Fibroblast of gingiva (primary cell): ENCODE data around the gene ALAS2.
A peak's percentile ranks its signal among the peaks of the same experiment; 100 is the strongest.
"Not testable (repeated sequence)": the region's sequence is repeated elsewhere in the genome, so short reads cannot be mapped to it uniquely, and the experiment has no call there.

Experiments
- DNase-seq: peaks from one replicate; pipeline ENCODE4 v3.0.0-alpha.2; 2011; ENCODE audit warnings: low read depth

The ALAS2 gene

DNA sequence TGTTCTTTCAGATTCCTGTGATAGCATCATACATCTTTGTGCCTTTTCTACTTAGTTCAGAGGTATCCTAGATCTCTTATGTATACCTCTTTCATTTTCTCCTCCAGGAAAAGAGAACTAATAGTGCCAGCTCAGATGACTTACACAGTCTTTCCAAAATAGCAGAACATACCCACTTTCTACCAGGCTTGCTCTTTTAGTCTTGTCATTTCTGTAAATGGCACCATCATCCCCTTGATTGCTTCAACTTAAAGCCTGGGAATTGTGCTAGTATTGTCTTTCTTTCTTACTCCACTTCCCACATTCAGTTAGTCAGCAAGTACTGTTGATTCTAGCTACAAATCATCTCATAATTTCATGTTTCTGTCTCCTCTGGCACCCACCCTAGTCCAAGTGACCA, 25.5 kb downstream of the ALAS2 start:
- DNase-seq, result no peak

DNA sequence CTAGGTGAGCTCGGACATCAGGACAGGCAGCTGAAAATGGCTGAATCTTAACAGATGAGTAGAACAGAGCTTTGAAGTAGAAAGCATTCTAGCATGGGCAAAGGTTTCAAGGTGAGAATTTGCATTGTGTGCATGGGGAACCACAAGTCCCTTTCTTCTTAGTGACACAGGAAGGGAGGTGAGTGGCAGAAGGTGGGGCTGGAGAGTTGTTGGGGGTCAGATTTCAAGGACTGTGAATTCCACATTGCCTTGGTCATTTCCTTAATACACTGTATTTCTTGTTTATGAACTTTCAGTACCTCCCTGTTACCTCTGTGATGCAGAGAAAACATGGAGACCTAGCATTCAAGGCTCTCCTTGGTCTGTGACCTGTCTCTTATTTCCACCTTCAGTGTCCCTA, 26.5 kb downstream of the ALAS2 start:
- no peak for DNase-seq

DNA sequence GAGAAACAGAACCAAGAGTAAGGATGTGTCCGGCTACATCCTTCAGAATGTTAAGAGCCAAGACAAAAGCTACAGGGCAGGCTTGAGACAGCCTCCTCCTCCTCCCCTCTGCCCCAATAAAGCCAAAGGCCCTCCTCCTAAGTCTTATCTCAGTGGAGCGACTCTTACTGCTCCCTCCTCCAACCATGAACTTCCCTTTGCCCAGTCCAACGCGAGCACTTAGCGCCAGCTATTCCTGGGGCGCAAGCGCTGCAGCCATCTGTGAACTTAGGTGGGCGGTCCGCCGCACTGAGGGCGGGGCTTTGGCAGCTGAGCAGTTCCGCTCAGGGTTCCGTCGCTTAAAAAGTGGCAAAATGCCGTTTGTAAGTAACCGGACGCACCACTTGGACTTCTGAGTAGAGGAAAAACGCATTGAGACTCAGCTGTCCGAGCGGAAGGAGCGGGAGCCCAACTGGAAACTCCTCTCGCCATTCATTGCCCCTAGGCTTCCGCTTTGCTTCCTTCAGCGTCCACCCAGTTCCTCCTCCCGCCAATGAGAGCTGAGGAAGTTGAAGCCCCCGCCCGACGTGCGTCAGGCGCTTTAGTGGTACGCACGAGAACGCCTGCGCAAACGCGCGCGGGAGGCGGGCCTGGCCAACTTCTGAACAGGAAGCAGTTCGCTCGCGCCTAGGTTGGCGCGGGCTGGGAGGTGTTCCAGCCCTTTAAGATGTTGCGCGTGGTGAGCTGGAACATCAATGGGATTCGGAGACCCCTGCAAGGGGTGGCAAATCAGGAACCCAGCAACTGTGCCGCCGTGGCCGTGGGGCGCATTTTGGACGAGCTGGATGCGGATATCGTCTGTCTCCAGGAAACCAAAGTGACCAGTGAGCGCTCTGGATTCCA, 30.8 kb downstream of the ALAS2 start, which contains the start of gene APEX2:
Gene APEX2 (plus strand): TSS at position 647 of the 882 bp plus-strand sequence. CDS start 60 bp downstream, at position 707.
- peak; percentile 90 for DNase-seq

DNA sequence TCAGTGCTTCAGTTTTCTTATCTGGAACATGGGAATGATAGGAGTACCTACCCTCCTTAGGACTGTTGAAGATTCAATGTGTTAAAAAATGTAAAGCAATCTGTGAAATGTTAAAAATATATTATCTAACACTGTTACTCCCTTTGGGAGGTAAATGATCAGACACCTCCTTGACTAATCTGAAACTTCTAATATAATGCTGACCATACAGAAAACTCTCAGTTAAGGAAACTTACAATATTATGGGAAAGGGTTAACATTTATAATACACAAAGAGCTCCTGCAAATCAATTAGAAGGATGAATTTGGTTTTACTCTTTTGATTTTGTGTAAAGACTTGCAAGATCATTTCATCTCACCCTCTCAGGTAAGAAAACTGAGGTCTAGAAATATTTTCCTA, 35.2 kb downstream of the ALAS2 start:
- no peak for DNase-seq

DNA sequence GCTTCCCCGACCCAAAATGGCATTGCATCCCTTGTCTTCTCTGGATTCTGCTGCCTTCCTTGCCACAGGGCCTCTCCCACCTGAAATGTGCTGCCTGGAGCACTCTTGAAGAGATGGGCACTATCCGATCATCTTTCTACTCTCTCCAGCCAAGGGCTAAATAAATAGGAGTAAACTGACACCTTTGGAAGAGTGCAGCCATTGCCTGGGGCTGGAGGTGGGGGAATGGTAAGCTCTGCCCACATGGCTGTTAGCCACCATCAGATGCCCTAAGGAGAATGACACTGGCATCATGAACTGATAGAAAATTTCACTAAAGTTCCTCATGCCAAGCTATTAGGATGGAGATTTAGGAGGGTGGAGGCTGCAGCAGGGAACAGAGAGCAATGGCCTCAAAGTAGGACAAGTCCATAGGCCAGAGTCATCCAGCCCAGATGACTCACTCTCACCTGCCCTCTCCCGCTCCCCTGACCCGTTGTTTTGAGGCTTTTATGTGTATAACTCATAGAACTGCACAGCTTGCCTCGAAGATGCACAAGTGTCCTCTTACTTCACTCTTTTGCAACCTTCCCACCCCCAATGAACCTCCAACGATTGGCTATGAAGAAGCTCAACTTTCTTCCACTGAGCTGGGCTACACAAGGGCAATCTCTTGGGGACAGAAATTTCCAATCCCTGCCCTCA, 36.0 kb downstream of the ALAS2 start:
- no peak for DNase-seq

DNA sequence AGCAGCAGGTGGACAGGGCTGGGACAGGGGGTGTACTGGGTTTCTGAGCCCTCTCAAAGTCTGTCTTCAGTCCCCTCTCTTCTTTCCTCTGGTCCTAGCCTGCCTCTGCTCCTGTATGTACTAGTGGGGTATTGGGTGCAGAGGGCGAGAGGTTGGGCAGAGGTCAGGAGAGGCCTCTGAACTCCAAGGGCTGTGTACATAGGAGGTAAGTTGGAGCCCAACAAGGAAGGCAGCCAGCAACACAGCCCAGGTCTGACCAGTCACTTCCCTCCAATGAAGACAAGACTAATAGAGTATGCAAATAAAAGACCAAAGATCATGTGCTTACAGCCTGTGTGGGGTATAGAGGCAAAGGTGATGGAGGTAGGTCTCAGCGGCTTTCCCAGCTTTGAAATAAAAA, 36.7 kb downstream of the ALAS2 start, which contains the start of gene PFKFB1:
Gene PFKFB1 (minus strand): TSS at position 90 of the 400 bp plus-strand sequence. CDS start 181 bp downstream, outside the sequence.
- DNase-seq, result no peak

DNA sequence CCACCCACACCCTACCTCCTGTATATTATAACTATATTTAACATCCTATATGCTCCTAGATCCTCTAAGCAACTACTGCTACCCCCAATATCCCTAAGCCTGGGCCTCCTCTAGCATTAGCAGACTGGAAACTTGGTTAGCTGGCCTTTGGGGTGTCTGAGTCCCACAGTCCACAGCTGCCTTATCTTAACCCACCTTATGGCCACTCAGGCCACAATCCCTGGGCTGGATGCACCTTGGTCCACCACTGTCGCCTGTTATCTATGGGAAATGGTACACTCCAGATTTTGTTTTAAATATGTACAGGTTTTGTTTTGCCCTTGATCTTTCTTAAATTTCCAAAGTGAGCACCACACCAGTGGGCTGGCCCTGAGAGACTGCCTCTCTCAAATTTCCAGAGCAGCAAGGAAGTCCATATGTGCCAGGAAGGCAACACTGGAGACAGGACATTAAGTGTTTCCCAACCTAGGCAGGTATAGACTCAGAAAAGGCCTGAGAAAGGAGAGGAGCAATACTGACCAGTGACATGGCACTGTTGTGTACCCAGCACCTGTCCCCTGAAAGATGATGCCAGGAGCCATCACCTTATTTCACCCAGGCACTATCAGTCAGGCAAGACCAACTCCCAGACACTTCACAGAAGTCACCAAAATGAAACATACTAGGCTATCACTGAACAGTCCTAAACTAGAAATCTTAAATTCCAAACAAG, 37.7 kb downstream of the ALAS2 start:
- DNase-seq, result no peak

DNA sequence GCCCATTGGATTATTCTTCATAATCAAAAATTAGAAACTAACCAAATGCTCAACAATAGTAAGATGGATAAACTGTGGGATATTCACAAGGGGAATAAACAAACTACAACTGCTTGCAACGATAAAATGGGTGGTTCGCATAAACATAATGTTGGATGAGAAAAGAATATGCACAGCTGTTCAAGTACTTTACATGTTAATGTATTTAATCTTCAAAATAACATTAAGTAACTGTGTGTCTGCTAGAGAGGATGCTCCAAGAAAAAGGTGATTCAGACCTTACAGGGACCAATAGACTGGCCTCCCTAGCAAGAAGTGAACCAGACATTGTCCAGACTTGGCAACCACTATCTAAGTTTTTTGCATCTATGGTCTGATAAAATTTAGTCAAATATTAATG, 39.1 kb downstream of the ALAS2 start:
- DNase-seq, result no peak

DNA sequence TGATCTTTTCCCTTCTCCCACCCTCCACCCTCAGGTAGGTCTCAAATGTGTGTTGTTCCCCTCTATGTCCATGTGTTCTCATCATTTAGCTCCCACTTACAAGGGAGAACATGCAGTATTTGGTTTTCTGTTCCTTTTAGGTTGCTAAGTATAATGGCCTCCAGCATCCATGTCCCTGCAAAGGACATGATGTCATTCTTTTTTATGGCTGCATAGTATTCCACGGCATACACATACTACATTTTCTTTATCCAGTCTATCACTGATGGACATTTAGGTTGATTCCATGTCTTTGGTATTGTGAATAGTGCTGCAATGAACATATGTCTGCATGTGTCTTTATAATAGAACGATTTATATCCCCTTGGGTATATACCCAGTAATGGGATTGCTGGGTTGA, 47.5 kb downstream of the ALAS2 start:
- DNase-seq, result not testable (repeated sequence)

DNA sequence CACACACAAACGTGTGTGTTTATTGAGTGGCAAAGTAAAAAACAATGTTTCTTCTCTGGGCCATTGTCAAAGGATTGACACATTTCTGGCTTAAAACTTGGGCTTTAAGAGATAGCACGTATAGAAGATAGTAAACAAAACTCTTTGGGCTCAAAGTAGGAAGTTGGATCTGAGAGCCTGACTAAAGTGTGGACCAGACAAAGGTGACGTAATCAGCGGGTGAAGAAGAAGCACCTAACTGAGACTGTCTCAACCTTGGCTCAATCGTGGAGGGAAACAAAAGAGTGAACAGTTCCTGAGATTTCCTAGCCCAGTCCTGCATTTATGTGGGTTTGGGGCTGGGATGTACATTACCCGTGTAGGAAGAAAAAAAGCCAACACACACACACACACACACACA, 50.4 kb downstream of the ALAS2 start:
- no peak for DNase-seq

DNA sequence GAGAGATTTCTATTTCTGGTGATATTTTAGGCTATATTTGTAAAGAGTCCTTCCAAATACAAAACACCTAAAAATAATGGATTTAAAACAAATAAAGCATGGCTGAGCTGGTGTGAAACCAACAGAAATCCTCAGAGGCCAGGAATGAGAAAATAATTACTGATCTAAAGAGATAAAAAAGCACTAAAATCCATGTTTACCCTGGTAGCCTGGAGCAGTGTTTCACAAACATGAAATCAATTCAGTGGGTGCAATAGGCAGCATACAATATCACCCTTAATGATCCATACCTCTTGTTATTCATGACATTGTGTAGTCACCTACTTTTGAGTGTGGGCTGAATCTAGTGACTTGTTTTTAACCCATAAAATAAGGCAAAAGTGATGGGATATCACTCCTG, 51.3 kb downstream of the ALAS2 start:
- no peak for DNase-seq

DNA sequence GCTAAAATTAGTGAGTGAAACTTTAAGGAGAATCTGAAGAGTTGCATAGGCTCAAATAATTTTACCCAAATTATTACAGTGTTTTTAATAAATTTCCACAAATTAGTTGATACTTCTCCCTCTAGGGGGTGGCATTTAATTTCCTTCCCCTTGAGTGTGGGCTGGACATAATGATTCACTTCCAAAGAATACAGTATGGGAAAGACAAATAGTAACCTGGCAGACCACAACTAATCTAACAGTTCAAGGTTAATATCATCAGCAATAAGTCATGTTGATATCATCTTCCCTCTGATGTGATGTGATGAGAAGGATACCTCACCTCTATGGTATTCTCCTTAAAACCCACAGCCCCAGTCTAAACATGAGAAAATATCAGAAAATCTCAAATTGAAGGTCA, 52.3 kb downstream of the ALAS2 start:
- DNase-seq, result no peak

DNA sequence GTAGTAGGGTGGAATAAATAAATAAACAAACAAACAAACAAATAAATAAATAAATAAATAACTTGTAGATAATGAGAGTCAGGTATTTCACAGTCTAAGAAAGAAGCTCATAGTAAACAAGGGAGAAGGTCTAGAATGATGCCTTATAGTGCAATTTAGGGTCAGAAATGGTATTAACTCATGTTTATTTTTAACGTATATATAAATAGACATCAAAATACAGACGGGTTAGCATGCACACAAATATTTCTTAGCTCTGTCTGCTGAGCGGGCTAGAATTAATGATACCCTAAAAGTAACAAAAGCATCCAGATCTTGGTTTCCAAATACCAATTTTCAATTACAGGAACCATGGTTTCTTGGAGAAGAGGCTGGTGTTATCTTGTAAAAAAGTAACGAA, 53.4 kb downstream of the ALAS2 start:
- no peak for DNase-seq

DNA sequence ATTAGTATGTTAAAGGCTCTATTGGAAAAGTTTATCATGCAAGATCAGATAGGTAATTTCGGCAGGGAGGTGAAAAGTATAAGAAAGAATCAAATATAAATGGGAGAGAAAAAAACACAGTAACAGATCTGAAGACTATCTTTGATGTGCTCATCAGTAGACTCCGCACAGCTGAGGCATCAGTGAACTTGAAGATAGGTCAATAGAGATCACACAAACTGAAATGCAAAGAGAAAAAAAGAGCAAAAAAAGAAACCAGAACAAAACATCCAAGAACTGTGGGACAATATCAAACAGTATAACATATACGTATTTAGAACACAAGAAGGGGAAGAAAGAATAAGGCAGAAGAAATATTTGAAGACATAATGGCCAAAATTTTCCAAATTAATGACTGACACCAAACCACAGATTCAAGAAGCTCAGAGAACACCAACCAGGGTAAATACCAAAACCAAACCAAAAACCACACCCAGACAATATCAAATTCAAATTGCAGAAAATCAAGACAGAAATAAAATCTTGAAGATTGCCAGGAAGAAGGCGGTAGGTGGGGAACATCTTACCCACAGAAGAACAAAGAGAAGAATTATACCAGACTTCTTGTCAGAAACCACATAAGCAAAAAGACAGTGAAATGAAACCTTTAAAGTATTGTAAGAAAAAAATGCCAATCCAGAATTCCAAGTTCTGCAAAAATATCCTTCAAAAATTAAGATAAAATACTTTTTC, 65.8 kb downstream of the ALAS2 start:
- DNase-seq, result no peak

DNA sequence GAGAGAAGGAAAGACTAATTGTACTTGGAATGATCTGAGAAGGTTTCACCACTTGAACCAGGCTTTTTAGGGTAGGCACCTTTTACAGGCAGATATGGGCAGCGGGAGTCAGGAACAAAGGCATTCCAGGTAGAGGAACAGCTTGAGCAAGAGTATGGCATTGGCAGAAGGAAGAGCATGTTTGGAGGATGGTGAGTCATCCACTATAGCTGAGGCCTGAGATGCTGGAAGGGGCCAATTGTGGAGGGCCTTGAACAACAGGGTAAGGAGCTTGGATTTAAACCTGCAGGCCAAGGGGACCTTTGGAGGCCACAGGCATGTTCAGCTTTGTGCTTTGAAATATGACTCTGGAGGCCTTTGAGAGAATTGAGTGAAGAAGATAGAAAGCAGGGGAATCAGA, 69.0 kb downstream of the ALAS2 start:
- DNase-seq, result no peak
